IPS DF 4.7 (cell line): ENCODE data around the gene EXD3.
"Not testable (repeated sequence)": the region's sequence is repeated elsewhere in the genome, so short reads cannot be mapped to it uniquely, and the experiment has no call there.

Source experiments
- DNase-seq: peaks from one replicate; pipeline ENCODE4 v3.0.0-alpha.2; 2013; ENCODE audit warnings: low spot score; ENCODE audit errors: extremely low read depth

EXD3 gene

DNA sequence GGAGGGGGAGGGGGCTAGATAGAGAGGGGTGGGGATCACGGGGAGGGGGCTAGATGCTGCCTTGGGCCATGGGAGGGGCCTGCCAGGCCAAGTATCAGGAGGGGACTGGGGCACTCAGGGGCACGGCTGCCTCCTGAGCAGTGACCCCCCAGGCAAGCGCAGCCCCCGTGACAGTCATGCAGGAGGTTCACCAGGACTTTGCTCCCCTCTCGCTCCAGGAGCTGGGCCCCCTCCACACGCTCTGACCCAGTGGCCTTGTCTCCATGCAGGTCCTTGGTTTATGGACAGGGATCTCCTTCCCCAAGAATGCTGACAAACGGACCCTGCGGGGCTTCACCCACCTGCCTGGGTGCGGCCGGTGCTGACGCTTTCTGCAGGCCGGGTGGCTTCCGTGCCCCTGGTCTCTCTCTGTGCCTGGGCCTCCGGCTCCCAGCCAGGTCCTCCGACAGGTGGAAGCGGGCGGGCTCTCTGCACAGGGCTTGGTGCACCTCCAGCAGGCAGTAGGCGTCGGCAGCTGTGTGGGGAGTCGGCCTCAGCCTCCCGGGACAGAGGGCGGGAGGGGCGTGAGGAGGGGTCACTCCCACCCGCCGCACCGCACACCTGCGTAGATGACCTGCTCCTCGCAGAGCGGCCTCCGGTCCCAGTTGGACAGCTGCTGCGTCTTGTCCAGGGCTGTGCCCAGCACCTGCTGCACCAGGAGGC lies 74.0 kb downstream of the EXD3 start:
- no peak for DNase-seq

DNA sequence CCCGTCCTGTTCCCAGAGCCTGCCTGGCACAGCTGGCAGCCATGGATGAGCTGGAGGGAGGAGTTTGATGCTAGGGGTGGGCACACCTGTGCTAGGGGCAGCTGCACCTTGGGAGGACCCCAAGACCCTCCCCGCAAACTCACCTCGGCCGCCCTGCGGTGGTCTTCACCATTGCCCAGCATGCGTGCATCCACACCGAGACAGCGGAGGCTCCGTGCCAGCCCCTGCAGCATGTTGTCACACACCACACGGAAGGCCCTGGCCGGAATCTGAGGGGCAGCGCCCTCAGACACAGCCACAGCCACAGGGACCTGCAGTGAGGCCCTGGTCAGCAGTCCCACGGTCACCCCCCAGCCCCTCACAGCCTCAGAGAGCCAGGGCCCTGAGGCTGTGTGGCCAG lies 75.0 kb downstream of the EXD3 start:
- no peak for DNase-seq

DNA sequence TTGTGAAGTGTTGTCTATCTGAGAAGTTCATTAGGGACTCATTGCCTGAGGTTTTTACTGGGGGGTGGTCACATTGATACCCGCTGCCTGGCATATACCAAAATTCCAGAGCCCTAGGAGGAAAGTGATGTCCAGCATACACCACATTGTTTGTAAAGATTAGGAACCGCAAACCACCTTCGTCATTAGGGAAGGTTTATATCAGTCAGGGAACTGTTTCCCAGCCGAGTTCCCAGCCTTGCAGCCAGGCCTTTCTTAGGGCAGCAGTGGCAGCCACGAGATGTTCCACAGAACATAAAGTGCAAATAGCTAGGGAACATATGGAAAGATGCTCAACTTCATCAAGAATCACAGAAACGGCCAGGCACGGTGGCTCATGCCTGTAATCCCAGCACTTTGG lies 80.5 kb downstream of the EXD3 start:
- DNase-seq, result no peak

DNA sequence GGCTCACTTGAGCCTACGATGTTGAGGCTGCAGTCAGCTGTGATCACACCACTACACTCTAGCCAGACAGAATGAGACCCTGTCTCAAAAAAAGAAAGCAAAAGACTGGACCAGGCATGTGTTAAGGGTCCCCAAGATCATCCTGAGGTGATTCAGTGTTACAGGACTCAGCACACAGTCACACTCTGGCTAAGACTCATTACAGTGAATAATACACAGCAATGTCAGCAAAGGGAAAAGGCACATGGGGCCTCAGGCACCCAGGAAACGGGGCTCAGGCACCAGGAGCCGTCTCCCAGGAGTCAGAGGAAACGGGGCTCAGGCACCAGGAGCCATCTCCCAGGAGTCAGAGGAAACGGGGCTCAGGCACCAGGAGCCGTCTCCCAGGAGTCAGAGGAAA lies 81.7 kb downstream of the EXD3 start:
- no peak for DNase-seq

DNA sequence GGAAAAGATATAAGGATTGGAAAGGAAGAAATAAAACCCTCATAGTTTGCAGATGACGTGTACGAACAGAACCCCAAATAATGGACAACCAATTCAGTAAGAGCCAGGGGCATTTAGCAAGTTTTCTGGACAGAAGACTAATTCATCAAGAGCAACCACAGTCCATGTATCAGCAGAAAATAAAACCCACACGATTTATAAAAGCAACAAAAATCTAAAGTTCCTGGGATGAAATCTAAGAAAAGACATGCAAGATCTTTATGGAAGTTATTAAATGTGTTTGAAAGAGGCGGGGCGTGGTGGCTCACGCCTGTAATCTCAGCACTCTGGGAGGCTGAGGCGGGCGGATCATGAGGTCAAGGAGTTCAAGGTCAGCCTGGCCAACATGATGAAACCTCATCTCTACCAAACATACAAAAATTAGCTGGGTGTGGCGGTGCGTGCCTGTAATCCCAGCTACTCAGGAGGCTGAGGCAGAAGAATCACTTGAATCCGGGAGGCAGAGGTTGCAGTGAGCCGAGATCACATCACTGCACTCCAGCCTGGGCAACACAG lies 83.0 kb downstream of the EXD3 start:
- not testable (repeated sequence) for DNase-seq

DNA sequence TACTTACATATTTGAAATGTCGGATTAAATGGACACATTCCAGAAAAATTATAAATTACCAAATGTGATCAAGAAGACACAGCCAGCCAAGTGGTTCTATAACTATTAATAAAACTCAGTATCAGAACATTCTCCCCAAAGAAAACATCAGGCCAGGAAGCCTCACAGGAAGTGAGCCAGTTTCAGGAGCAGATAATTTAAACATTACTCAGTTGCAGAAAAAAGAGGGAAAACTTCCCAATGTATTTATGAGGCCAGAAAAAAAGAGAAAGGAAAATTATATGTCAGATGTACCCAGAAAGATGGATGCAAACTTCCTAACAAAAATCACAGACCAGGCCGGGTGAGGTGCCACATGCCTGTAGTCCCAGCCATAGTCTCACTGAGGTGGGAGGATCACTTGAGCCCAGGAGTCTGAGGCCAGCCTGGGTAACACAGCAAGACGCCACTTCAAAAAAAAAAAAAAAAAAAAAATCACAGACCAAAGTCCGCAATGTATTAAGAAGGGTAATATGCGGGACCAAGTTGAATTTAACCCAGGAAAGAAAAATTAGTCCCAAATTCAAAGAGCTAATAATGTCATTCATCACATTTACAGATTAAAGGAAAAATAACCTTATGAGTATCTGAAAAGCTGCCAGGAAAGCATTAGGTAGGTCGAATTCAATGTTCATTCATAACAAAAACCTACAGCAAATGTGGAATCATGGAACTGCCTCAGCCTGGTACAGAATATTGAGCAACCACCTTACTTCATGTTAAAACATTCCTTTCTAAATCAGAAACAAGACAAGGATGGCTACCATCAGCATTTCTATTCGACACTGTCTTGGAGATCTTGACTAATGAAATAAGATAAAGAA lies 83.7 kb downstream of the EXD3 start:
- DNase-seq, result no peak

DNA sequence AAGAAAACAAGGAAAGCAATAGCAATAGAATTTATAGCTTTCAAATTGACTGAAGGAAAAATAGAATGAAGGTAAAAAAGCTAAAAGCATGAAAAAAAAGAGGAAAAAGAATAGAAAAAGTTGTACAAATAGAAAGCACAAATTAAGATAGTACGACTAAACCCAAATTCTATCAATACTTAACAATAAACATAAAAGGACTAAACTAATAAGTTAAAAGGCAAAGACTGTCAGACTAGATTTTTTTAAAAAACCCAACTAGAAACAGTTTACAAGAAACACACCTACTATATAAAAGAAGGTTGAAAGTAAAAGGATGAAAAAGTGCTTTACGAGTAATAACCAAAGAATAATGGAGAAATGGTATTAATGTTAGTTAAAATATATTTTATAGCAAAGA lies 86.2 kb downstream of the EXD3 start:
- DNase-seq, result no peak

DNA sequence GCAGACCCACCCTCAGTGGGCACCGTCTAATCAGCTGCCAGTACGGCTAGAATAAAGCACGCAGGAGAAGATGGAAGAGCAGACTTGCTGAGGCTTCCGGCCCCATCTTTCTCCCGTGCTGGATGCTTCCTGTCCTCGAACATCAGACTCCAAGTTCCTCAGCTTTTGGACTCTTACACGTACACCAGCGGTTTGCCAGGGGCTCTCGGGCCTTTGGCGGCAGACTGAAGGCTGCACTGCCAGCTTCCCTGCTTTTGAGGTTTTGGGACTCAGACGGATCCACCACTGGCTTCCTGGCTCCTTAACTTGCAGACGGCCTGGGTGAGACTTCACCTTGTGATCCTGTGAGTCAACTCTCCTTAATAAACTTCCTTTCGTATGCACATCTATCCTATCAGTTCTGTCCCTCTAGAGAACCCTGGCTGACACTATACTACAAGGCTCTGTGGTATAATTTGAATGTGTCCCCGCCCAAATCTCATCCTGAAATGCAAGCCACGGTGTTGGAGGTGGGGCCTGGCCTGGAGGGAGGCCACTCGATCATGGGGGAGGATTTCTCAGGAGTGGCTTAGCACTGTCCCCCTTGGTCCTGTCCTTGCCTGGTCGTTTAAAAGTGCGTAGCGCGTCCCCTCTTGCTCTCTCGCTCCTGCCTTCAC lies 89.8 kb downstream of the EXD3 start:
- DNase-seq, result no peak

DNA sequence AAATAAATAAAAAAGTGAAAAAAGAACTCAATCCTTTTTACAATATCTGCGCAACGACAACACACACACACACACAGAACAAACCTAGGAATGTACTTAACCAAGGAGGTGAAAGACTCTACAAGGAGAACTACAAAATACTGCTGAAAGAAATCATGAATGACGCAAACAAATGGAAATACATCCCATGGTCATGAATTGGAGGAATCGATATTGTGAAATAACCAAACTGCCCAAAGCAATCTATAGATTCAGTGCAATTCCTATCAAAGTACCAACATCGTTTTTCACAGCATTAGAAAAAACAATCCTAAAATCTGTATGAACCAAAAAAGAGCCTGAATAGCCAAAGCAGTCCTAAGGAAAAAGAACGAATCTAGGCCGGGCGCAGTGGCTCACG lies 91.0 kb downstream of the EXD3 start:
- DNase-seq, result no peak

DNA sequence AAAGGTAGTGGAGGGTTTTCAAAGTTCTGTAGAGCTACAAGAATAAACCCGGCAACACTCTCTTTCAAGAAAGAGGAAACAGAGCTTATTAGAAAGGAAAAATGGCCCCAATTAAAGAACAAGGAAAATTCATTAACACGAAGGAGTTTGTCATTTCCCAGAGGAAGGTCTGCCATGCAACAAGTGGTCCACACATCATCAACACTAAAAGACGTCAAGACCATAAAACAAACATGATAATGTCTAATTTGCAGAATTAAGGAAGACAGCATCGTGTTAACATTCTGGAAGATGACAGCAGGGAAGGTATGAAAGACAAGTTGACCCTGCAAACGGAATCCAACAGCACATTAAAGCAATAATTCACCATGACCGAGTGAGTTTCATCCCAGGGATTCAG lies 92.3 kb downstream of the EXD3 start:
- no peak for DNase-seq

DNA sequence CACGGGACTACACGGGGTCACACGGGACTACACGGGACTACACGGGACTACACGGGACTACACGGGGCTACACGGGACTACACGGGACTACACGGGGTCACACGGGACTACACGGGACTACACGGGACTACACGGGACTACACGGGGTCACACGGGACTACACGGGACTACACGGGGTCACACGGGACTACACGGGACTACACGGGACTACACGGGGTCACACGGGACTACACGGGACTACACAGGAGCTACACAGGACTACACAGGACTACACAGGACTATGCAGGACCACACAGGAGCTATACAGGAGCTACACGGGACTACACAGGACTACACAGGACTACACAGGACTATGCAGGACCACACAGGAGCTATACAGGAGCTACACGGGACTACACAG lies 93.4 kb downstream of the EXD3 start:
- DNase-seq, result not testable (repeated sequence)

DNA sequence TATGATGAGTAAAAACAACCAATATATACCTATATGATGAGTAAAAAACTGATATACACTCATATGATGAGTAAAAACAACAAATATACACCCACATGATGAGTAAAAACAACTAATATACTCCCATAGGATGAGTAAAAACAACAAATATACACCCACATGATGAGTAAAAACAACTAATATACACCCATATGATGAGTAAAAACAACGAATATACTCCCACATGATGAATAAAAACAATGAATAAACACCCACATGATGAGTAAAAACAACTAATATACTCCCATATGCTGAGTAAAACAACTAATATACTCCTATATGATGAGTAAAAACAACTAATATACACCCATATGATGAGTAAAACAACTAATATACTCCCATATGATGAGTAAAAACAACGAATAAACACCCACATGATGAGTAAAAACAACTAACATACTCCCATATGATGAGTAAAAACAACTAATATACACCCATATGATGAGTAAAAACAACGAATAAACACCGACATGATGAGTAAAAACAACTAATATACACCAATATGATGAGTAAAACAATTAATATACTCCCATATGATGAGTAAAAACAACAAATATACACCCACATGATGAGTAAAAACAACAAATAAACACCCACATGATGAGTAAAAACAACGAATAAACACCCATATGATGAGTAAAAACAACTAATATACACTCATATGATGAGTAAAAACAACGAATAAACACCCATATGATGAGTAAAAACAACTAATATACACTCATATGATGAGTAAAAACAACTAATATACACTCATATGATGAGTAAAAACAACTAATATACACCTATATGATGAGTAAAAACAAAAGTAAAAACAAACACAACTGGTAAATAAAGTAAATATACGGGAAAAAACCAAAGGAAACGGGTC lies 95.1 kb downstream of the EXD3 start:
- DNase-seq, result not testable (repeated sequence)

DNA sequence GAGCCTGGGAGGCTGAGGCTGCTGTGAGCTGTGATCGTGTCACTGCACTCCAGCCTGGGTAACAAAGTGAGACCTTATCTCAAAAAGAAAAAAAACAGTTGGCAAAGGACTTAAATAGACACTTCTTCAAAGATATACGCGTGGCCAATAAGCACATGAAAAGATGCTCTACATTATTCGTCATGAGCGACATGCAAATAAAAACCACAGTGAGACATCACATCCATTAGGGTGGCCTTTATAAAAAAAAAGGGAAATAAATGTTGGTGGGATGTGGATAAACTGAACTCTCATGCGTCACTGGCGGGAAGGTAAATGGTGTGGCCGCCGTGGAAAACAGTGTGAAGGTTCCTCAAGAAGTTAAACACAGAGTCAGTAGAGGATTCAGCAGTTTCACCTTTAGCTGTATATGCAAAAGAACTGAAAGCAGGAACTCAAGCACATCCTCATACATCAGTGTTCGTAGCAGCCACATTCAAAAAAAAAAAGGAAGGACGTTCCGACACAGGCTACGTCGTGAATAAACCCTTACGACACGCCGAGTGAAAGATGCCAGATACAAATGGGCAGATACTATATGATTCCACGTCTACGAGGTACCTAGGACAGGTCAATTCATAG lies 96.4 kb downstream of the EXD3 start:
- no peak for DNase-seq

DNA sequence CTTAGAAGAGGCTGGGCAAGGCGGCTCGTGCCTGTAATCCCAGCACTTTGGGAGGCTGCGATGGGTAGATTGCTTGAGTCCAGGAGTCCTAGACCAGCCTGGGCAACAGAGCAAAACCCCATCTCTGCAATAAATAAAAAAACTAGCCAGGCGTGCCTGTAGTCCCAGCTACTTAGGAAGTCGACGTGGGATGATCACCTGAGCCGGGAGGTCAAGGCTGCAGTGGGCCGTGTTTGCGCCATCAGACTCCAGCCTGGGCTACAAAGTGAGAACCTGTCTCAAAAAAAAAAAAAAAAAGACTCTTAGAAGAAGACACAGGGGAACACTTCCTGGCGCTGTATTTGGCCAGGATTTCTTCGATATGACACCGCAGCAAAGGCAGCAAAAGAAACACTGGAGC lies 97.2 kb downstream of the EXD3 start:
- DNase-seq, result no peak

DNA sequence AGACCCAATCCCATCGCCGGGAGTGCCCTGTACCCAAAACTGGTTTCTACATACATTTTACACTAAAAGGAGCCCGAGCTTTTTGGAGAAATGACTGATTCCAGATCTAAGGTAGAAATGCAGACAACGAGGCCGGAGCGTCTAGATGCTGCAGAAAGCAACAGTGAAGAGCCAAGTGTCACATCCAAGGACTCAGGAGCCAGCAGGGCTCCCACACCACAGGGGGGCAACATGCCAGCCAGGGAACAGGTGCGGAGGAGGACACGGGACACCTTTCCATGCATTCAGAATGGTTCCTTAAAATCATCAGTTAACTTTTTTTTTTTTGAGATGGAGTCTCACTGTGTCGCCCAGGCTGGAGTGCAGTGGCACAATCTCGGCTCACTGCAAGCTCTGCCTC lies 97.8 kb downstream of the EXD3 start:
- no peak for DNase-seq

DNA sequence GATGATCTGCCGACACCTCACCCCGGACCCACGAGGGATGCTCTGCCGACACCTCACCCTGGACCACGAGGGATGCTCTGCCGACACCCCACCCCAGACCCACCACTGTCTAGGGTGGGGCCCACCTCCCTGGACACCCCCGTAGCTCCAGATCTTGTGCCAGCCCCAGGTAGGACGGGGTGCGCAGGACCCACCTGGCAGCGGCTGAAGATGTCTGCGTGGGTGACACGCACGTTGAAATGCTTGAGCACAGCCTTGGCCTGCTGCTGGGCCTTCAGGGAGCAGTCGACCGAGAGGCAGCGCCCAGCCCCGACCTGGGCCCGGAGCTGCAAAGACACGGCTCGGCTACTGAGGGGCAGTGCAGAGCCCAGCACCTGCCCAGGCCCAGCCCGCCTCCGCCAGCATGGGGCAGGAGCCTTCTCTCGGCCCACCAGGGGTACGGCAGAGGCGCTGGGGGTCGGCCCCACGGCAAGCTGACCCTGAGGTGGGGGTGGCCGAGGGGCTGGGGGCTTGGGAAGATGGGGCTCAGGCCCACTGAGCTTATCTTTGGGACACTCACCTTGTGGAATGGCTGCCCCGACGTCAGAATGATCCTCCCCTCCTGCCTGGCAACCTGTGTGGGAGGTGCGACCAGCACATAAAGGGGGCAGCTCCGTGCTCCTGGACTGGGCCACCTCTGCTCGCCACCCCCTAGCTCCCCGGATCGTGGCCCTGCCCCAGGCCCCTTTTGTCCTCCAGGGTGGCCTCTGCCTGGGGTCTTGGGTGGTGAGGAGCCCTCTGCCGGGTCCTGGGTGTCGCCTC lies 99.2 kb downstream of the EXD3 start:
- no peak for DNase-seq

DNA sequence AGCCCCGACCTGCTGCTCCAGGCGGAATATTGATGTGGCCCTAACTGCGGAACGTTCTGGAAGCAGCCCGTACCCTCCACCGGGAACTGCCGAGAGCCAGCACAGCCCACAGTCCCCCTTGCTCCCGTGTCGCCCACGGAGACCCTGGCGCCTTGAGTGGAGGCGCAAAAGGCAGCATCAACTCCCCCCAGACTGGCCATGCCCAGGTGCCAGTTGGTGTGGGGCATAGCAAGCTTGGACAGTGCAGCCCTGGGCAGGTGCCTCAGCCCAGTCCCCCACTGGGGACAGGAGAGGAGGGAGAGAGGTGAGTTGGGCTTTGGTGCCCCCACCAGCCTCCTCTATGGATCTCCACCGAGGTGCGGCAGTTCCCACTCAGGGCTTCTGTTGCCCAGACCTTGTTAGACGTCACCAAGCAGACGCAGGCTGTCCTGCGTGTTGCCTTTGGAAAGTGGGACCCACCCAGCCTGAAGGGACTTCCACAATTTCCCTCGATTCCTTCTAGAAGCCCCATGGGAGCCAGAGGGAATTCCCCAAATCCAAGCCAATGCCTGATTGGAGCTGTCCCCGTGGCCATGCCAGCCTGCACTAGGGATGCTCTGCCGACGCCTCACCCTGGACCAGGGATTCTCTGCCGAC lies 101.1 kb downstream of the EXD3 start:
- no peak for DNase-seq

DNA sequence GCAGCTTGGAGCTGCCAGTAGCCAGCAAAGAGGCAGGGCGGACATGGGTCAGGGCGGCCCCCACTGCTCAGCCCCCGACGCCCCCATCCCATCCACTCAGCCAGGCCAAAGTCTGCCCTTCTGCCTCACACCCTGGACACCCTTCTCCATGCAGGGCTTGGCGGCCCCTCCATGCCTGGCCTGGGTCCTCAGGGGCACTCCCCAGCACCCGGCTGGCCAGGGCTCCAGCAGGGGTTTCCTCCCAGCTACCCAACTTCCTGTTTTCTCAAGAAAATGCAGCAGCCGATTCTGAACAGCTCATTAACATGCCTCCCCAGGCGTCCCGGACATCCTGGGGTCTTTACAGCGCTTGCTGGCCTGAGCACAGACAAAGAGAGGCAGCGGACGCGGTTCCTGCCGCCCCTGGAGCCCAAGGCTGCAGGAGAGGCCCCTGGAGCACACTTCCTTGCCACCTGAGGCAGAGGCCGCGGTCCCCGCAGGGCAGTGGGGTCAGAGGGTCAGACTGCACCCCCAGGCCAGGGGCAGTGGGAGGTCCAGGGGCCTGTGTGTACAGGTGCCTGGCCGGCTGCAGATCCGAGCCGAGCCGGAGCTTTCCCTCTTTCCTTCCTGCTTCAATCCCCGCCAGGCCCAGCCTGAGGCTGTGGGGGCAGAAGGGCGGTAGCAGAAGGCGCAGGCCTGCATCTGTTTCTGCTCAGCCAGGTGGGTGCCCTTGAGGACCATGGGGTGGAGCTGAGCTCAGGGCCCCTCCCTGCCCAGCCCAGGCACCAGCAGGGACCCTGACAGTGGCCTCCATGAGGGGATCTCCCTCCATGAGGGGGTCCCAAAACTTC lies 102.2 kb downstream of the EXD3 start:
- no peak for DNase-seq
